SK-N-SH (cell line): Measurements from ENCODE around the gene KCTD5. TPM values are rescaled to one million over a fixed set of nuclear protein-coding genes. Genes with fewer than 3 reads are reported as not detected.

ENCODE experiments used
- CTCF ChIA-PET: fragments of 300-600, 350-600 bp; formaldehyde crosslinking; extraction: SDS; loops from one replicate; lab custom pipeline; 2021; lab: Yijun Ruan, JAX
- POLR2A ChIA-PET: fragments of 350-600 bp; sonication (Branson Sonifier 250); formaldehyde crosslinking; extraction: SDS; loops from one replicate; lab custom pipeline; 2020; ENCODE audit warnings: antibody characterized with exemption, inconsistent platforms; lab: Yijun Ruan, JAX
- DNase-seq: peaks from one replicate; pipeline ENCODE4 v3.0.0; 2012
- H2AFZ ChIP-seq: fragments of 200-600 bp; sonication (generic); 2 replicates; pipeline ENCODE4 v1.8.1; 2016; ENCODE audit warnings: antibody characterized with exemption, mild to moderate bottlenecking, low read depth
- H3F3A ChIP-seq: fragments of 200-600 bp; sonication (generic); replicated peaks from 2 replicates; pipeline ENCODE3; 2016; ENCODE audit warnings: antibody characterized with exemption, mild to moderate bottlenecking; ENCODE audit not compliant: insufficient read depth
- H3K27ac ChIP-seq, 2 experiments: fragments of 200-500 bp in 1 of 2; fragments of 200-600 bp in 1 of 2; sonication (Bioruptor generic) in 1 of 2; sonication (generic), shearing (Covaris generic) in 1 of 2; 2 replicates each; pipeline versions ENCODE4 v1.5.1 to v1.6.1; 2014 to 2016; ENCODE audit warnings: low read depth in 2 of 2, inconsistent platforms in 1 of 2, low read length in 1 of 2, mild to moderate bottlenecking in 1 of 2, mixed read lengths in 1 of 2
- H3K27me3 ChIP-seq: fragments of 200-600 bp; sonication (generic), shearing (Covaris generic); 2 replicates; pipeline ENCODE4 v1.6.1; 2016; ENCODE audit warnings: mixed run types; ENCODE audit not compliant: insufficient read depth
- H3K36me3 ChIP-seq, 2 experiments: fragments of 200-500 bp in 1 of 2; fragments of 200-600 bp in 1 of 2; sonication (Bioruptor generic) in 1 of 2; sonication (generic) in 1 of 2; replicated peaks in 1 of 2; 2 replicates each; pipeline versions ENCODE3 to v1.5.1; 2014 to 2016; ENCODE audit warnings: low read length in 1 of 2, mild to moderate bottlenecking in 1 of 2; ENCODE audit not compliant: insufficient read depth in 2 of 2, control insufficient read depth in 1 of 2
- H3K4me1 ChIP-seq, 2 experiments: fragments of 200-500 bp in 1 of 2; fragments of 200-600 bp in 1 of 2; sonication (Bioruptor generic) in 1 of 2; sonication (generic), shearing (Covaris generic) in 1 of 2; 2 replicates each; pipeline versions ENCODE4 v1.5.1 to v1.6.1; 2014 to 2016; ENCODE audit warnings: low read depth in 1 of 2, low read length in 1 of 2, mixed run types in 1 of 2; ENCODE audit not compliant: insufficient read depth in 2 of 2, control insufficient read depth in 1 of 2
- H3K4me2 ChIP-seq: fragments of 200-600 bp; sonication (generic), shearing (Covaris generic); 2 replicates; pipeline ENCODE4 v1.6.1; 2017; ENCODE audit warnings: mixed run types
- H3K4me3 ChIP-seq, 2 experiments: fragments of 200-500 bp in 1 of 2; fragments of 200-600 bp in 1 of 2; sonication (Bioruptor generic) in 1 of 2; sonication (generic), shearing (Covaris generic) in 1 of 2; 2 replicates each; pipeline versions ENCODE4 v1.5.1 to v1.8.1; 2014 to 2016; ENCODE audit warnings: low read depth in 2 of 2, inconsistent platforms in 1 of 2, low read length in 1 of 2, mild to moderate bottlenecking in 1 of 2, mixed read lengths in 1 of 2, moderate library complexity in 1 of 2
- H3K79me2 ChIP-seq: fragments of 200-600 bp; sonication (generic); 2 replicates; pipeline ENCODE4 v1.8.1; 2017; ENCODE audit warnings: mild to moderate bottlenecking; ENCODE audit not compliant: insufficient read depth
- H3K9ac ChIP-seq: fragments of 200-600 bp; sonication (generic); 2 replicates; pipeline ENCODE4 v1.6.1; 2017; ENCODE audit warnings: mixed run types
- H3K9me2 ChIP-seq: fragments of 200-600 bp; sonication (generic); 2 replicates; pipeline ENCODE4 v1.6.1; 2017; ENCODE audit warnings: mixed run types
- H3K9me3 ChIP-seq: fragments of 200-600 bp; sonication (generic); 2 replicates; pipeline ENCODE4 v1.6.1; 2017; ENCODE audit warnings: mixed run types, mild to moderate bottlenecking, moderate library complexity
- H4K20me1 ChIP-seq: fragments of 200-600 bp; sonication (generic); 2 replicates; pipeline ENCODE4 v1.6.1; 2017; ENCODE audit warnings: mild to moderate bottlenecking, mixed run types; ENCODE audit not compliant: insufficient read depth
- CTCF ChIP-seq: fragments of 200-600 bp; sonication (generic); IDR thresholded peaks from 2 replicates; pipeline ENCODE4 v1.6.1; 2017; ENCODE audit warnings: antibody characterized with exemption, mild to moderate bottlenecking, moderate library complexity
- ELF1 ChIP-seq: IDR thresholded peaks from 2 replicates; pipeline ENCODE4 v1.4.0; 2012
- EP300 ChIP-seq, 2 experiments: IDR thresholded peaks; 2 replicates each; pipeline versions ENCODE4 v1.4.0 to v1.6.1; 2012; ENCODE audit warnings: borderline replicate concordance in 1 of 2, low read depth in 1 of 2, low read length in 1 of 2
- FOXJ3 ChIP-seq: sonication (generic); formaldehyde crosslinking; IDR thresholded peaks from 2 replicates; pipeline ENCODE4 v1.5.1; 2020; ENCODE audit warnings: mild to moderate bottlenecking, missing genetic modification reagents
- FOXM1 ChIP-seq: IDR thresholded peaks from 2 replicates; pipeline ENCODE4 v1.4.0; 2012; ENCODE audit warnings: low read depth, mild to moderate bottlenecking
- GABPA ChIP-seq: IDR thresholded peaks from 2 replicates; pipeline ENCODE4 v1.4.0; 2012; ENCODE audit warnings: low read depth, mild to moderate bottlenecking
- GATA2 ChIP-seq: sonication (generic); formaldehyde crosslinking; IDR thresholded peaks from 2 replicates; pipeline ENCODE4 v1.5.0; 2020; ENCODE audit warnings: mild to moderate bottlenecking, missing genetic modification reagents
- MEF2A ChIP-seq: IDR thresholded peaks from 2 replicates; pipeline ENCODE4 v1.4.0; 2012; ENCODE audit warnings: low read depth, borderline replicate concordance
- MXI1 ChIP-seq: IDR thresholded peaks from 2 replicates; pipeline ENCODE4 v1.6.1; 2012; ENCODE audit warnings: mild to moderate bottlenecking, low read depth, low read length, improper control_type of control experiment
- RAD21 ChIP-seq: IDR thresholded peaks from 2 replicates; pipeline ENCODE4 v1.6.1; 2012; ENCODE audit warnings: mild to moderate bottlenecking, low read length
- RFX5 ChIP-seq: IDR thresholded peaks from 2 replicates; pipeline ENCODE4 v1.6.1; 2012; ENCODE audit warnings: mild to moderate bottlenecking, improper control_type of control experiment, low read length
- RXRA ChIP-seq: IDR thresholded peaks from 2 replicates; pipeline ENCODE4 v1.4.0; 2012; ENCODE audit warnings: low read depth, mild to moderate bottlenecking, borderline replicate concordance
- SMC3 ChIP-seq: IDR thresholded peaks from 2 replicates; pipeline ENCODE4 v1.6.1; 2012; ENCODE audit warnings: low read depth, low read length, improper control_type of control experiment
- WGBS: methylation state at CpG from one replicate; pipeline ENCODE4 v1.1.6; 2017; ENCODE audit warnings: low lambda C conversion rate; 5-methylcytosine and 5-hydroxymethylcytosine counted together
- polyA plus RNA-seq, 3 experiments: library from polyadenylated mRNA; depleted of rRNA; stranded (reverse); fragments of >200 nt; gene quantifications; 2 replicates each; pipeline ENCODE4 v1.2.3, GENCODE V29; 2012
- TF ChIP-seq, protein P1 (sequence below): IDR thresholded peaks from 2 replicates; pipeline ENCODE4 v1.4.0; 2012; ENCODE audit warnings: low read depth, borderline replicate concordance
- TF ChIP-seq, protein P2 (sequence below): fragments of 150-350 bp; IDR thresholded peaks from 2 replicates; pipeline ENCODE4 v1.6.1; 2017; ENCODE audit warnings: antibody characterized with exemption, low read length, low read depth, borderline replicate concordance

The KCTD5 gene
- polyA plus RNA-seq, 1 of the 3 experiments (the other 2 are of a cell fraction): 53.4 TPM

- TF ChIP-seq MXI1 (no peak), SMC3 (no peak), RAD21 (no peak)
- H2AFZ ChIP-seq: no peak overlapping the region
- H3K27ac ChIP-seq: no peak overlapping the region
- no peaks in the 10 kb centered on the region for H3F3A ChIP-seq
- H3K36me3 ChIP-seq: peaks cover 0 to 76% of the 10 kb centered on the region in 2 experiments
- CTCF ChIA-PET: interaction anchor here (0.5 to 1.5 kb wide), 2 partner anchors 120 to 1241 kb away, joined by 3 read pairs; no protein-coding TSS in a partner anchor
- H3K27me3 ChIP-seq: no peaks in the 10 kb centered on the region
- POLR2A ChIA-PET: interaction anchor here (0.9 kb wide), 1 partner anchor 21 kb away, joined by 3 read pairs; the partner anchor contains the start of gene KCTD5
- no peaks in the 10 kb centered on the region for H3K4me1 ChIP-seq
- no peaks in the 10 kb centered on the region for H3K9me3 ChIP-seq
- H3K9me2 ChIP-seq: no peaks in the 10 kb centered on the region
- H3K4me2 ChIP-seq: no peak overlapping the region
- 92% methylated on average over 17 of the region's 28 CpGs for WGBS
- H4K20me1 ChIP-seq: no peaks in the 10 kb centered on the region
- no peak overlapping the region for H3K9ac ChIP-seq
- H3K79me2 ChIP-seq: 0 out of 2 replicates have a peak, but pooled peaks cover 4% of the 10 kb centered on the region
- H3K4me3 ChIP-seq: no peak overlapping the region
- DNase-seq: no peak
Observed at GRCh38 chr16:2702871-2703745, 20.8 kb downstream of the KCTD5 start.

- no peak overlapping the region for H3K27ac ChIP-seq
- no peaks in the 10 kb centered on the region for H4K20me1 ChIP-seq
- H3K4me2 ChIP-seq: no peak overlapping the region
- no peaks in the 10 kb centered on the region for H3K27me3 ChIP-seq
- DNase-seq: no peak
- no peaks in the 10 kb centered on the region for H3F3A ChIP-seq
- no peak overlapping the region for H2AFZ ChIP-seq
- no peak overlapping the region for H3K4me3 ChIP-seq
- 95% methylated on average over 14 of the region's 33 CpGs for WGBS
- H3K9me3 ChIP-seq: no peaks in the 10 kb centered on the region
- no peaks in the 10 kb centered on the region for H3K9me2 ChIP-seq
- ChIA-PET CTCF (interaction anchor here (1.5 kb wide), 1 partner anchor 119 kb away, joined by 3 read pairs; no protein-coding TSS in a partner anchor), POLR2A (interaction anchor here (0.9 kb wide), 1 partner anchor 22 kb away, joined by 3 read pairs; the partner anchor contains the start of gene KCTD5)
- H3K4me1 ChIP-seq: no peaks in the 10 kb centered on the region
- TF ChIP-seq RFX5: no peak
- TF ChIP-seq GATA2 (CRISPR knock-in tag): no peak
- no peak for TF ChIP-seq RAD21
- TF ChIP-seq MEF2A: no peak
- no peak for TF ChIP-seq EP300 (IDR thresholded peaks at IDR 0.05; ENCODE audit: borderline replicate concordance in 1 of 2, low read depth in 1 of 2, low read length in 1 of 2)
- no peak for TF ChIP-seq FOXM1
- no peak for TF ChIP-seq FOXJ3 (CRISPR knock-in tag)
- TF ChIP-seq, protein P1, sequence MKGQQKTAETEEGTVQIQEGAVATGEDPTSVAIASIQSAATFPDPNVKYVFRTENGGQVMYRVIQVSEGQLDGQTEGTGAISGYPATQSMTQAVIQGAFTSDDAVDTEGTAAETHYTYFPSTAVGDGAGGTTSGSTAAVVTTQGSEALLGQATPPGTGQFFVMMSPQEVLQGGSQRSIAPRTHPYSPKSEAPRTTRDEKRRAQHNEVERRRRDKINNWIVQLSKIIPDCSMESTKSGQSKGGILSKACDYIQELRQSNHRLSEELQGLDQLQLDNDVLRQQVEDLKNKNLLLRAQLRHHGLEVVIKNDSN: no peak
- no peak for TF ChIP-seq RXRA
- TF ChIP-seq CTCF: no peak
- TF ChIP-seq ELF1: no peak
- TF ChIP-seq, protein P2, sequence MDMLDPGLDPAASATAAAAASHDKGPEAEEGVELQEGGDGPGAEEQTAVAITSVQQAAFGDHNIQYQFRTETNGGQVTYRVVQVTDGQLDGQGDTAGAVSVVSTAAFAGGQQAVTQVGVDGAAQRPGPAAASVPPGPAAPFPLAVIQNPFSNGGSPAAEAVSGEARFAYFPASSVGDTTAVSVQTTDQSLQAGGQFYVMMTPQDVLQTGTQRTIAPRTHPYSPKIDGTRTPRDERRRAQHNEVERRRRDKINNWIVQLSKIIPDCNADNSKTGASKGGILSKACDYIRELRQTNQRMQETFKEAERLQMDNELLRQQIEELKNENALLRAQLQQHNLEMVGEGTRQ: no peak
- no peak for TF ChIP-seq GABPA
- H3K79me2 ChIP-seq: 0 out of 2 replicates have a peak, but pooled peaks cover 4% of the 10 kb centered on the region
- H3K9ac ChIP-seq: no peak overlapping the region
- peaks cover 0 to 75% of the 10 kb centered on the region in 2 experiments for H3K36me3 ChIP-seq
Observed at GRCh38 chr16:2704166-2704982, 22.1 kb downstream of the KCTD5 start.
